MCF 10A (cell line): ENCODE measurements around the gene MROH2A. TPM values are rescaled to one million over a fixed set of nuclear protein-coding genes. Genes with fewer than 3 reads are reported as not detected.

ENCODE experiments used
- BruUV-seq: library from RNA; stranded (reverse); fragments of 400-500 nt; replicated peaks from 2 replicates; lab custom pipeline; 2021; lab: Mats Ljungman, UMichigan
- CTCF ChIA-PET: fragments of 300-600 bp; sonication (Branson Sonifier 250); formaldehyde crosslinking; extraction: SDS; loops from one replicate; lab custom pipeline; 2021; ENCODE audit warnings: antibody characterized with exemption, inconsistent platforms; lab: Yijun Ruan, JAX
- POLR2A ChIA-PET: fragments of 300-600, 350-650 bp; sonication (Branson Sonifier 250); formaldehyde crosslinking; extraction: SDS; loops from one replicate; lab custom pipeline; 2020; ENCODE audit warnings: antibody characterized with exemption, inconsistent platforms; lab: Yijun Ruan, JAX
- DNase-seq: peaks from one replicate; pipeline ENCODE4 v3.0.0-alpha.2; 2018; ENCODE audit not compliant: unreplicated experiment
- H3K27ac Mint-ChIP-seq: one replicate; pipeline ENCODE4 v1.8.0; 2022; ENCODE audit warnings: mild to moderate bottlenecking, low read depth, mixed read lengths; ENCODE audit not compliant: unreplicated experiment
- H3K27me3 Mint-ChIP-seq: one replicate; pipeline ENCODE4 v1.8.0; 2022; ENCODE audit warnings: mixed read lengths; ENCODE audit not compliant: insufficient read depth, unreplicated experiment
- H3K36me3 Mint-ChIP-seq: one replicate; pipeline ENCODE4 v1.8.0; 2022; ENCODE audit warnings: mild to moderate bottlenecking, moderate library complexity, mixed read lengths; ENCODE audit not compliant: insufficient read depth, unreplicated experiment
- H3K4me1 Mint-ChIP-seq: one replicate; pipeline ENCODE4 v1.8.0; 2022; ENCODE audit warnings: mixed read lengths; ENCODE audit not compliant: insufficient read depth, unreplicated experiment
- H3K4me3 Mint-ChIP-seq: one replicate; pipeline ENCODE4 v1.8.0; 2022; ENCODE audit warnings: mild to moderate bottlenecking, moderate library complexity, mixed read lengths; ENCODE audit not compliant: unreplicated experiment
- H3K9me3 Mint-ChIP-seq: one replicate; pipeline ENCODE4 v1.8.0; 2022; ENCODE audit warnings: mixed read lengths; ENCODE audit not compliant: unreplicated experiment
- intact Hi-C: fragments of 100-400 bp; cut with micrococcal nuclease; formaldehyde crosslinking; loops from 2 replicates; pipeline ENCODE4 v1.14.1; 2022
- total RNA-seq: library from RNA; stranded (reverse); gene quantifications from 2 replicates; pipeline ENCODE4 v1.2.3, GENCODE V29; 2022
- TF ChIP-seq, protein P1 (sequence below): fragments of 200-600 bp; IDR thresholded peaks from one replicate; pipeline ENCODE4 v1.8.0; 2022; ENCODE audit warnings: antibody characterized with exemption, mild to moderate bottlenecking; ENCODE audit not compliant: unreplicated experiment

The MROH2A gene
- total RNA-seq, 1 experiment from 2014 or later = not detected

DNA sequence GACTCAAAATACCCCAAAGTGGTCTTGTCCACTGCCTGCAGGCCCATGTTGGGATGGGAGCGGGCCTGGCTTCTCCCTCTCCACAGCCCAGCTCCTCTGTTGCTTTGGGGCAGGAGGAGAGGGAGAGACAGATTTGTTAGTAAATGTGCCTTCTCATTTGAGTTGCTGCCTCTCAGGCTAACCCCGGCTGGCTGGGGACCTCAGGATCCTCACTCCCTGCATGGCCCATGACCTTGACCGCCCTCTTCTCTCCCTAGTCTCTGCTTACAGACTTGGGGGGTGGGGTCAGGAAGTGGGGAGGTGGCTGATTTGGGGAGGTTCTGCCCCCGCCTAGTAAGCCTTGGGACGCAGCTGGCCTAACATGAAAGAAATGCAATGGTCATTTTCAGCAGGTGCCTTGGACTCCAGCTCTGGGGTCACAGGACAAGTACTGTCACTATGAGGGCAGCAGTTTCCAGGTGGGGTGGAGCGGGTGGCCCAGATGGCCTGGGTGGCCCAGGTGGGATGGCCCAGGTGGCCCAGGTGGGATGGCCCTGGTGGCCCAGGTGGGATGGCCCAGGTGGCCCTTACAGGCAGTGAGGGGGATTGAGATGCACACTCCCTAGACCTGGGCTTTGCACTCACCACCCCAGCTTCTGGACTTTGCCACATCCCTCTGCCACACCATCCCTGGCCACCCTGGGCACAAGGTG, 52.1 kb downstream of the MROH2A start:
- TF ChIP-seq, protein P1, sequence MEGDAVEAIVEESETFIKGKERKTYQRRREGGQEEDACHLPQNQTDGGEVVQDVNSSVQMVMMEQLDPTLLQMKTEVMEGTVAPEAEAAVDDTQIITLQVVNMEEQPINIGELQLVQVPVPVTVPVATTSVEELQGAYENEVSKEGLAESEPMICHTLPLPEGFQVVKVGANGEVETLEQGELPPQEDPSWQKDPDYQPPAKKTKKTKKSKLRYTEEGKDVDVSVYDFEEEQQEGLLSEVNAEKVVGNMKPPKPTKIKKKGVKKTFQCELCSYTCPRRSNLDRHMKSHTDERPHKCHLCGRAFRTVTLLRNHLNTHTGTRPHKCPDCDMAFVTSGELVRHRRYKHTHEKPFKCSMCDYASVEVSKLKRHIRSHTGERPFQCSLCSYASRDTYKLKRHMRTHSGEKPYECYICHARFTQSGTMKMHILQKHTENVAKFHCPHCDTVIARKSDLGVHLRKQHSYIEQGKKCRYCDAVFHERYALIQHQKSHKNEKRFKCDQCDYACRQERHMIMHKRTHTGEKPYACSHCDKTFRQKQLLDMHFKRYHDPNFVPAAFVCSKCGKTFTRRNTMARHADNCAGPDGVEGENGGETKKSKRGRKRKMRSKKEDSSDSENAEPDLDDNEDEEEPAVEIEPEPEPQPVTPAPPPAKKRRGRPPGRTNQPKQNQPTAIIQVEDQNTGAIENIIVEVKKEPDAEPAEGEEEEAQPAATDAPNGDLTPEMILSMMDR = no peak
- intact Hi-C loops = no loop called here
- no peaks in the 10 kb centered on the region for H3K9me3 Mint-ChIP-seq
- no peak overlapping the region for H3K27ac Mint-ChIP-seq
- CTCF ChIA-PET = no interaction called here
- H3K36me3 Mint-ChIP-seq = peaks cover 4% of the 10 kb centered on the region
- H3K4me1 Mint-ChIP-seq = no peaks in the 10 kb centered on the region
- no peaks in the 10 kb centered on the region for H3K27me3 Mint-ChIP-seq
- DNase-seq = no peak
- POLR2A ChIA-PET = no interaction called here
- no peak overlapping the region for H3K4me3 Mint-ChIP-seq
- BruUV-seq = no TSS peak

DNA sequence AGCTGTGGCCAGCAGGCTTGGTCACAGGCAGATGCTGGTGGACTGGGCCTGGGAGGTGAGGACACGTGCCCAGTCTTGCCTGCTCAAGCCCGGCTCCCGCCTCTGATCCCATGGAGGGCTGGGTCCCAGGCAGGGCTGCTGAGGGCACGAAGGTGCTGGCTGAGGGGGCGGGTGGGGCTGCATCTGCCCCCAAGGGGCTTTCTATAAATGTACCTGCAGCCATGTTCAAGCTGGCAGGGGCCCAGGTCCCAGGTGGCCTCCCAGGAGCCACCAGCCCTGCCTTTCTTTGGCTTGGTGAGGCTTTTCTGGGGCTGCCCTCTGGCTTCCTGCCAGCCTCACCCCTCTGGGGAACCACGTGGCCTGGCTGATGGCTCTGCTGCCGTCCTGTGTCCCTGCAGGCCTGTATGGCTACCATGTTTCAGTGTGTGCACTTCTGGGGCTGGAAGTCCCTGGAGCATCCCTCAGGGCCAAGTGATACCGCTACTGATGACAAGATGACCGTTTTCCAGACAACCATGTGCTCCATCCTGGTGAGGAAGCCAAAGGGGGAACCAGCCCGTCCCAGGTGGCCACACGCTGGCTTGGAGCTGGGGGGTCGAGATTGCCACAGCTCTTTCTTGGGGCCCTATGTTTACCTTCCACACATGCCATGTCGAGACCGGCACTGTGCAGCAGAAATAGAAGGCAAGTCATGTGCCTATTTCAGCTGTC, 53.0 kb downstream of the MROH2A start:
- H3K36me3 Mint-ChIP-seq = peaks cover 4% of the 10 kb centered on the region
- no peak overlapping the region for H3K27ac Mint-ChIP-seq
- BruUV-seq = no TSS peak
- intact Hi-C loops = no loop called here
- POLR2A ChIA-PET = no interaction called here
- CTCF ChIA-PET = no interaction called here
- DNase-seq = peak; percentile 40
- H3K27me3 Mint-ChIP-seq = no peaks in the 10 kb centered on the region
- no peaks in the 10 kb centered on the region for H3K9me3 Mint-ChIP-seq
- H3K4me3 Mint-ChIP-seq = no peak overlapping the region
- H3K4me1 Mint-ChIP-seq = no peaks in the 10 kb centered on the region
- TF ChIP-seq, protein P1 = no peak

DNA sequence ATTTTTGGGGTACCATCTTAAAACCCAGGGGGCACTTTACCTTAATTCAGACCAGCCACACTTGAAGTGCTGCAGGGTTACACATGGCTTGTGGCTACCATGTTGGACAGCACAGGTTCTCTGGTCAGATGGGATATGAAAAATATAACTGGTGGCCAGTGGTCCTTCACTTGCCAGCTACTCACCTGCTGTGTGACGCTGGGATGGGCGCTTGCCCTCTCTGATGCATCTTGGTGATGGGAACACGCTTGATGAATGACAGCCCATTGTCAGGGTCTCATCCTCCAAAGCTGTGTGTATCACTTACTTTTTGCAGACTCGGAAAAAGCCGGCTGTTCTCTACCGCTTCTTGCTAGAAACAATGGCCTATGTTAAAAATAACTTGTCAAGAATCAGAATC, 53.7 kb downstream of the MROH2A start:
- POLR2A ChIA-PET = no interaction called here
- Mint-ChIP-seq H3K27ac (no peak overlapping the region), H3K4me3 (no peak overlapping the region)

More for the DNA sequence above, 53.7 kb downstream of the MROH2A start:
- no peaks in the 10 kb centered on the region for H3K27me3 Mint-ChIP-seq
- CTCF ChIA-PET = interaction anchor here (1.2 to 2.2 kb wide), 3 partner anchors 12 to 383 kb away, joined by 3 to 12 read pairs (median 6); no protein-coding TSS in a partner anchor
- no peaks in the 10 kb centered on the region for H3K4me1 Mint-ChIP-seq
- no TSS peak for BruUV-seq
- peaks cover 4% of the 10 kb centered on the region for H3K36me3 Mint-ChIP-seq
- no peaks in the 10 kb centered on the region for H3K9me3 Mint-ChIP-seq
- TF ChIP-seq, protein P1 = no peak
- intact Hi-C loops = loop anchor here (2.0 kb wide), 2 partner anchors 345 to 383 kb away; no protein-coding TSS in a partner anchor
- no peak for DNase-seq
